Measurements from ENCODE around the gene VPS4B.

VPS4B gene

GRCh38 chr18:63422087-63422863 lies at the start of gene VPS4B:
Gene VPS4B (minus strand): TSS chr18:63422476. CDS start chr18:63422259, 217 bp downstream.
- no peak for TF ChIP-seq CTCF (IDR thresholded peaks at IDR 0.05; ENCODE audit: insufficient read depth, missing control alignments)
- peak; percentile 98 for FAIRE-seq
- peak; percentile 99 for DNase-seq (ENCODE audit: insufficient read length, low spot score)

GRCh38 chr18:63470751-63471150 lies 48.5 kb upstream of the VPS4B start:
- DNase-seq (ENCODE audit: insufficient read length, low spot score) (no peak), FAIRE-seq (no peak)
- no peak for TF ChIP-seq CTCF (IDR thresholded peaks at IDR 0.05; ENCODE audit: insufficient read depth, missing control alignments)

GRCh38 chr18:63468575-63468974 lies 46.3 kb upstream of the VPS4B start:
- no peak for TF ChIP-seq CTCF (IDR thresholded peaks at IDR 0.05; ENCODE audit: insufficient read depth, missing control alignments)
- FAIRE-seq (no peak), DNase-seq (ENCODE audit: insufficient read length, low spot score) (no peak)

- no peak for FAIRE-seq
- no peak for TF ChIP-seq CTCF (IDR thresholded peaks at IDR 0.05; ENCODE audit: insufficient read depth, missing control alignments)
- no peak for DNase-seq (ENCODE audit: insufficient read length, low spot score)
These were observed 45.4 kb upstream of the VPS4B start for GRCh38 chr18:63467699-63468098.

DNA sequence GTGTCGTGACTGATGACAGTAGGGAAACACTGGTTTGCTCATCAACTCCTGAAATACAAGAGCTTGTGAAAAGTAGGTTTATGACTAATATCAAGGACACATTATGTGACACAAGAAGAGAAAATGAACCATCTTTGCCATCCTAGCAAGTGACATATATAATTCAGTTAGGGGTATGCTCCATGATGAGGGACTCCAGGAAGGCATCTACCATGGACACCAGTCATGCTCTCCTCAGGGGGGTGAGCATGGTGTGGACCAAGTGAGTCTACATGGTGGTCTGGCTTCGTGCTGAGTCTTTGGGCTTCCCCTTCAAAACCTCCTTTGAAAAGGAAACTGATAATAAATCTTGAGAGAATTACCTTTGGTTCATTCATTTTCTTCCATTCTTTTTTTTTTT lies 42.8 kb upstream of the VPS4B start:
- FAIRE-seq = peak; percentile 92
- TF ChIP-seq CTCF (IDR thresholded peaks at IDR 0.05; ENCODE audit: insufficient read depth, missing control alignments) = no peak
- DNase-seq (ENCODE audit: insufficient read length, low spot score) = no peak

DNA sequence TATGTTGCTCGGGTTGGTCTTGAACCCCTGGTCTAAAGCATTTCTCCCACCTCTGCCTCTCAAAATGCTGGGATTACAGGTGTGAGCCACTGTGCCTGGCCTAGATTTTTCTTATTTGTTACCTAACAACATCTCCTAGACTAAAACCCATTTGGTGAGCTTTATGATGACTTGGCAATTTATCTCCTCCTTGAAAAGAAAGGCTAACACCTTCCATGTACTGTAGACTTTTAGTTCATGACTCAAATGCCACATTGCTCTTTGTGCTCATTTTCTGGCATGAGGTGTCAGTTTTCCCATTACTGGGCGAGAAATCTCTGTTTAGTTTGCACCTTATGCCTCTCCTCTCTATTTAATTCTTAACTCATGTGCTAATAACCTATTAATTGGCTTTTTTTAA lies 42.2 kb upstream of the VPS4B start:
- no peak for FAIRE-seq
- DNase-seq (ENCODE audit: insufficient read length, low spot score) = no peak
- TF ChIP-seq CTCF (IDR thresholded peaks at IDR 0.05; ENCODE audit: insufficient read depth, missing control alignments) = no peak

- TF ChIP-seq CTCF (IDR thresholded peaks at IDR 0.05; ENCODE audit: insufficient read depth, missing control alignments) = no peak
These were observed 38.1 kb upstream of the VPS4B start for GRCh38 chr18:63460414-63460813.

More at GRCh38 chr18:63460414-63460813, 38.1 kb upstream of the VPS4B start:
- FAIRE-seq = no peak
- no peak for DNase-seq (ENCODE audit: insufficient read length, low spot score)

Data from D721Med (cell line).